Spleen (tissue), 11 donors: ENCODE data around the gene TMEM121B. TPM values are rescaled to one million over a fixed set of nuclear protein-coding genes. Genes with fewer than 3 reads are reported as not detected.
A peak's percentile ranks its signal among the peaks of the same experiment; 100 is the strongest.

ENCODE experiments used
- DNase-seq: peaks from one replicate; pipeline ENCODE4 v3.0.0-alpha.2; 2020
- H3K27ac ChIP-seq, 8 donors: fragments of 200-600 bp; sonication (generic) in 7 of 8; 1 replicate in 4 of 8; 2 replicates in 4 of 8; pipeline versions ENCODE4 v1.5.0 to v1.8.0; 2016 to 2021; ENCODE audit warnings: inconsistent platforms in 4 of 8, mild to moderate bottlenecking in 4 of 8, moderate library complexity in 1 of 8
- H3K27me3 ChIP-seq, 7 donors: fragments of 200-600 bp; sonication (generic) in 6 of 7; replicated peaks in 1 of 7; 1 replicate in 4 of 7; 2 replicates in 3 of 7; pipeline versions ENCODE4 v1.5.0 to v1.8.0; 2016 to 2021; ENCODE audit warnings: inconsistent platforms in 3 of 7, mild to moderate bottlenecking in 1 of 7
- H3K36me3 ChIP-seq, 6 donors: fragments of 200-600 bp; sonication (generic) in 5 of 6; 1 replicate in 4 of 6; 2 replicates in 2 of 6; pipeline versions ENCODE4 v1.5.0 to v1.8.0; 2016 to 2021; ENCODE audit warnings: inconsistent platforms in 2 of 6
- H3K4me1 ChIP-seq, 6 donors: fragments of 200-600 bp; sonication (generic) in 5 of 6; 1 replicate in 3 of 6; 2 replicates in 3 of 6; pipeline versions ENCODE4 v1.5.0 to v1.8.0; 2016 to 2021; ENCODE audit warnings: inconsistent platforms in 3 of 6
- H3K4me3 ChIP-seq, 8 donors: fragments of 200-600 bp; sonication (generic) in 7 of 8; 1 replicate in 4 of 8; 2 replicates in 4 of 8; pipeline versions ENCODE4 v1.5.0 to v1.8.0; 2016 to 2021; ENCODE audit warnings: inconsistent platforms in 4 of 8, mild to moderate bottlenecking in 4 of 8, moderate library complexity in 2 of 8
- H3K9me3 ChIP-seq, 8 donors: fragments of 200-600 bp; sonication (generic) in 7 of 8; 1 replicate in 4 of 8; 2 replicates in 4 of 8; pipeline versions ENCODE4 v1.5.0 to v1.8.0; 2016 to 2021; ENCODE audit warnings: inconsistent platforms in 4 of 8
- CTCF ChIP-seq, 11 experiments: fragments of 200-600 bp in 7 of 11; fragments of 450-650 bp in 4 of 11; sonication (generic) in 4 of 11; IDR thresholded peaks in 8 of 11; conservative IDR thresholded peaks in 3 of 11; 1 replicate in 7 of 11; 2 replicates in 4 of 11; pipeline versions ENCODE4 v1.4.0 to v1.8.0; 2016 to 2021; ENCODE audit warnings: antibody characterized with exemption in 11 of 11, inconsistent platforms in 4 of 11, mild to moderate bottlenecking in 1 of 11
- POLR2A ChIP-seq, 3 donors: fragments of 450-650 bp; IDR thresholded peaks; one replicate each; pipeline ENCODE4 v1.5.1; 2017; ENCODE audit warnings: antibody characterized with exemption in 3 of 3, mild to moderate bottlenecking in 1 of 3
- POLR2AphosphoS5 ChIP-seq, 3 donors: sonication (generic); formaldehyde crosslinking; IDR thresholded peaks; one replicate each; pipeline ENCODE4 v1.5.1; 2017; ENCODE audit warnings: antibody characterized with exemption in 3 of 3
- WGBS, 5 donors: extraction: QIAGEN DNeasy Blood & Tissue Kit in 3 of 5; methylation state at CpG; one replicate each; pipeline versions ENCODE4 v1.1.5 to v1.1.7; 2013 to 2018; 5-methylcytosine and 5-hydroxymethylcytosine counted together
- intact Hi-C: fragments of 100-400 bp; cut with DNase I; formaldehyde crosslinking; loops from one replicate; pipeline ENCODE4 v1.15.0; 2023; ENCODE audit warnings: low total_unique reads
- polyA plus RNA-seq, 3 donors: library from polyadenylated mRNA; stranded (reverse); fragments of 200-250 nt; gene quantifications; one replicate each; pipeline ENCODE4 v1.2.1, GENCODE V29; 2013
- total RNA-seq, 7 donors: library from RNA; depleted of rRNA in 3 of 7; stranded (reverse); fragments of >200 nt in 3 of 7; fragmentation: NEBNext Ultra II Directional in 4 of 7; extraction: Animal tissue kit (Norgen Biotek cat#: 25700) in 4 of 7; gene quantifications; one replicate each; pipeline versions ENCODE4 v1.1.0 to v1.2.1, GENCODE V29; 2016 to 2021
- donor health status: healthy with polysubstance abuse.
- donor health status: DM: no; HTN: no; CAD: no; lungs with moderate emphysema.
- donor health status: DM: no; HTN: no; CAD: no.
- donor health status: Bipolar disorder and iron deficiency.
- donor health status: healthy.
- donor health status: DM: no; HTN: no; CAD: no.
- donor health status: DM: yes; HTN: yes; CAD: no.

The TMEM121B gene
- total and polyA plus RNA-seq, 10 donors: 0.03 to 3.6 (median 0.79) TPM

DNA sequence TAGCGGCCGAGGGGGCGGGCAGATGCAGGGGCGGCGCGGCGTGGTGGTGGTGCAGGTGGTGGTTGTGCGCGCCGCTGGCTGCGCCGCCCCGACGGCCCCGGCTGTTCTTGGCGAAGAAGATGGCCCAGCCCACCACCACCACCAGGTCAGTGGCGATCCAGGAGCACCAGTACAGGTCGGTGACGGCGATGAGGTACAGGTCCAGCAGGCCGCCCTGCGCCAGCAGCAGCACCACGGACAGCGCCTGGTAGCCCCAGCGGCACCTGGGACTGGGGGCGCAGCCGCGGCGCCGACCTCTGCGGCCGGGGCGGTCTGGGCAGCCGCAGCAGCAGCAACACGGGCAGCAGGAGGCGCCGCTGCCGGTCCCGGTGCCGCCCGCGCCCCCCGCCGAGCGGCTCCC is 879 bp downstream of the TMEM121B start:
- Histone ChIP-seq H3K36me3 (no peaks in the 10 kb centered on the region), H3K4me3 (peak overlapping the region in 5 of 8 donors; percentile 19 to 65 (median 64)), H3K27ac (no peak overlapping the region), H3K27me3 (peaks cover 0 to 58% (median 34%) of the 10 kb centered on the region in 7 donors), H3K4me1 (peaks cover 19 to 66% (median 56%) of the 10 kb centered on the region in 6 donors), H3K9me3 (no peaks in the 10 kb centered on the region)
- intact Hi-C loops: no loop called here
- no peak for TF ChIP-seq POLR2A (IDR thresholded peaks at IDR 0.05)
- TF ChIP-seq CTCF (IDR thresholded peaks at IDR 0.05 in 8 of 11, conservative IDR thresholded peaks at IDR 0.05 in 3 of 11): no peak
- TF ChIP-seq POLR2AphosphoS5 (IDR thresholded peaks at IDR 0.05): no peak
- 0 to 12% (median 5%) methylated on average over 17 to 44 of the region's 45 CpGs; no CpG with 5 or more reads in 1 of the 5 donors for whole genome bisulfite sequencing, 5 donors
- DNase-seq: peak; percentile 89

GRCh38 chr22:17119481-17120202 is 1.5 kb downstream of the TMEM121B start:
- no peaks in the 10 kb centered on the region for H3K36me3 ChIP-seq
- peaks cover 0 to 58% (median 34%) of the 10 kb centered on the region in 7 donors for H3K27me3 ChIP-seq
- no peak overlapping the region for H3K27ac ChIP-seq
- H3K4me1 ChIP-seq: peaks cover 19 to 71% (median 59%) of the 10 kb centered on the region in 6 donors
- TF ChIP-seq CTCF (IDR thresholded peaks at IDR 0.05 in 8 of 11, conservative IDR thresholded peaks at IDR 0.05 in 3 of 11): peak in 5 of 11 experiments; percentile 24 to 45 (median 36)
- TF ChIP-seq POLR2A (IDR thresholded peaks at IDR 0.05): no peak
- TF ChIP-seq POLR2AphosphoS5 (IDR thresholded peaks at IDR 0.05): peak in 1 of 3 donors; percentile 57
- WGBS, 5 donors: 30 to 53% (median 37%) methylated on average over 18 to 63 of the region's 63 CpGs
- H3K4me3 ChIP-seq: peak overlapping the region in 3 of 8 donors; percentile 10 to 65 (median 64)
- no peaks in the 10 kb centered on the region for H3K9me3 ChIP-seq
- intact Hi-C loops: no loop called here
- DNase-seq: peak; percentile 85

DNA sequence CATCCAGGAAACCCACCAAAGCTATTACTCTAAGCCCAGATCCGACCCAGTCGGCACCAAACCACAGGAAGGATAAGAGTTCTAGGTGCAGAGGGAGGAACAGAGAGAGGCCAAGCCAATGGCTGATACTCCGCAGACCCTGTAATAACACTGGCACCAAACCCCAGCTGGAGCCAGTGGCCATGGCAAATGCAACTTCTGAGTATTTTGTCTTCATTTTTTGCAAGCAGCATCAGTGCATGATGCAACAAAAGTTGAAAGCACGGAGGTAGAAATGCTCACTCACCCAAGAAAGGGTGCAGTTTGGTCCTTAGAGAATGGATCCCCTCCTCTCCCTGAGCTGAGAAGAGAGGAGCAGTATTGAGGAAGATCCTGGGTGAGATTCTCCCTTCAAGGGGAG is 2.8 kb downstream of the TMEM121B start:
- Histone ChIP-seq H3K27me3 (peaks cover 0 to 50% (median 34%) of the 10 kb centered on the region in 7 donors), H3K9me3 (no peaks in the 10 kb centered on the region), H3K4me1 (peaks cover 19 to 84% (median 64%) of the 10 kb centered on the region in 6 donors), H3K36me3 (no peaks in the 10 kb centered on the region), H3K27ac (peak overlapping the region in 6 of 8 donors; percentile 8 to 84 (median 58)), H3K4me3 (peak overlapping the region in 1 of 8 donors; percentile 5)
- WGBS, 5 donors: 39 to 52% (median 47%) methylated on average over 4 of the region's 4 CpGs
- TF ChIP-seq POLR2A (IDR thresholded peaks at IDR 0.05) (no peak), CTCF (IDR thresholded peaks at IDR 0.05 in 8 of 11, conservative IDR thresholded peaks at IDR 0.05 in 3 of 11) (no peak), POLR2AphosphoS5 (IDR thresholded peaks at IDR 0.05) (no peak)
- intact Hi-C loops: no loop called here
- peak; percentile 31 for DNase-seq

DNA sequence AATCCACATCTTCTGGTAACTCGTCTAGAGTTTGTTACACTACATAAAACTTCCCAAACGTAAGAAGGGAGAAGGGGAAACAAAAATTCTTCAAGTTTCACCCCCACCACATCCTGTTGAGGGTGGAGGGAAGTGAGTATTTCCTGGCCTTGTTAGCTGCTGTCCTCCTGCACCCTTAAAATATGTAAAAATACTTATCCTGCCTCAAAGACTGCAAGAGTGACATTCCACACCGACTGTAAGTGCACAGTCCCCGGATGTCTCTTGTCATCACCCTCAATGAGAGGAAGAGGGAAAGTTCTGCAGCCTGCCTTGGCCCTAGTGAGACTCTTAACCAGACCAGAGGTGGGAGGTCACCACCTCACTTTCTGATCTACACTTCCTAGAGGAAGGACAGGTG is 3.3 kb downstream of the TMEM121B start:
- Histone ChIP-seq H3K27ac (peak overlapping the region in 6 of 8 donors; percentile 8 to 84 (median 58)), H3K9me3 (no peaks in the 10 kb centered on the region), H3K4me1 (peaks cover 19 to 89% (median 64%) of the 10 kb centered on the region in 6 donors), H3K4me3 (peak overlapping the region in 1 of 8 donors; percentile 5), H3K27me3 (peaks cover 0 to 46% (median 34%) of the 10 kb centered on the region in 7 donors), H3K36me3 (no peaks in the 10 kb centered on the region)
- no peak for TF ChIP-seq POLR2A (IDR thresholded peaks at IDR 0.05)
- peak in 1 of 3 donors; percentile 11 for TF ChIP-seq POLR2AphosphoS5 (IDR thresholded peaks at IDR 0.05)
- 3 to 8% (median 4%) methylated on average over 4 of the region's 4 CpGs for WGBS, 5 donors
- intact Hi-C loops: no loop called here
- DNase-seq: peak; percentile 21
